HepG2 (cell line): ENCODE measurements around the gene GRIK1. TPM values are rescaled to one million over a fixed set of nuclear protein-coding genes. Genes with fewer than 3 reads are reported as not detected.

Experiments used
- ATAC-seq: fragments of 200-7000 bp; cut with Tn5 transposase; 3 replicates; pipeline ENCODE4 v1.9.1; 2020; ENCODE audit warnings: mild to moderate bottlenecking, moderate library complexity
- BruUV-seq: library from RNA; stranded (reverse); fragments of 400-500 nt; replicated peaks from 2 replicates; lab custom pipeline; 2021; lab: Mats Ljungman, UMichigan
- CTCF ChIA-PET: fragments of 300-600 bp; formaldehyde crosslinking; extraction: SDS; loops from one replicate; lab custom pipeline; 2021; ENCODE audit warnings: low total read pairs, inconsistent platforms, low intra/inter-chr PET ratio; lab: Yijun Ruan, JAX
- POLR2A ChIA-PET: fragments of 350-600 bp; sonication (Branson Sonifier 250); formaldehyde crosslinking; loops from one replicate; lab custom pipeline; 2020; ENCODE audit warnings: antibody characterized with exemption, inconsistent platforms; lab: Yijun Ruan, JAX
- DNase-seq: peaks from one replicate; pipeline ENCODE4 v3.0.0-alpha.2; 2015; ENCODE audit warnings: low spot score
- FAIRE-seq: peaks from 3 replicates; lab custom pipeline; 2011; peaks lifted over from hg19 to GRCh38; lab: Jason Lieb, UNC
- H2AFZ ChIP-seq: one replicate; pipeline ENCODE4 v1.6.1; 2011; ENCODE audit warnings: low read length, inconsistent platforms
- H3K27ac ChIP-seq: fragments of 300-600 bp; 3 replicates; pipeline ENCODE4 v1.8.0; 2011; ENCODE audit warnings: mixed run types, mild to moderate bottlenecking, mixed read lengths, low read length, inconsistent platforms; ENCODE audit not compliant: insufficient read depth; ENCODE audit errors: extremely low read length
- H3K27me3 ChIP-seq, 2 experiments: fragments of 200-600 bp in 1 of 2; 2 replicates in 1 of 2; 3 replicates in 1 of 2; pipeline versions ENCODE4 v1.6.0 to v1.8.0; 2011; ENCODE audit warnings: low read length in 2 of 2, mild to moderate bottlenecking in 2 of 2, moderate library complexity in 2 of 2, inconsistent platforms in 1 of 2; ENCODE audit not compliant: insufficient read depth in 2 of 2, control insufficient read depth in 1 of 2
- H3K36me3 ChIP-seq, 2 experiments: fragments of 200-600 bp in 1 of 2; replicated peaks in 1 of 2; 2 replicates in 1 of 2; 3 replicates in 1 of 2; pipeline versions ENCODE4 v1.5.1 to v1.8.0; 2011; ENCODE audit warnings: low read length in 2 of 2, inconsistent platforms in 1 of 2; ENCODE audit not compliant: insufficient read depth in 2 of 2, control insufficient read depth in 1 of 2
- H3K4me1 ChIP-seq: 2 replicates; pipeline ENCODE4 v1.5.1; 2012; ENCODE audit warnings: low read length, inconsistent platforms; ENCODE audit not compliant: insufficient read depth
- H3K4me2 ChIP-seq: 2 replicates; pipeline ENCODE4 v1.6.0; 2011; ENCODE audit warnings: low read depth, low read length, inconsistent platforms
- H3K4me3 ChIP-seq, 3 experiments: fragments of 200-600 bp in 1 of 3; sonication (generic), shearing (Covaris generic) in 1 of 3; replicated peaks in 1 of 3; 2 replicates each; pipeline ENCODE4 v1.5.1; 2011 to 2016; ENCODE audit warnings: low read length in 3 of 3, inconsistent platforms in 2 of 3, low read depth in 2 of 3, mild to moderate bottlenecking in 2 of 3, control low read depth in 1 of 3, mixed read lengths in 1 of 3; ENCODE audit not compliant: insufficient read depth in 1 of 3
- H3K79me2 ChIP-seq: one replicate; pipeline ENCODE4 v1.6.1; 2011; ENCODE audit warnings: low read length, inconsistent platforms; ENCODE audit not compliant: insufficient read depth
- H3K9ac ChIP-seq: 2 replicates; pipeline ENCODE4 v1.6.0; 2011; ENCODE audit warnings: mild to moderate bottlenecking, low read depth, low read length, inconsistent platforms; ENCODE audit not compliant: insufficient read depth
- H3K9me3 ChIP-seq: 2 replicates; pipeline ENCODE4 v1.5.1; 2012; ENCODE audit warnings: mild to moderate bottlenecking, low read length
- H4K20me1 ChIP-seq: 2 replicates; pipeline ENCODE4 v1.6.0; 2011; ENCODE audit warnings: inconsistent platforms, mild to moderate bottlenecking, low read length, moderate library complexity; ENCODE audit not compliant: insufficient read depth
- HES4 ChIP-seq: sonication (generic); formaldehyde crosslinking; IDR thresholded peaks from 2 replicates; pipeline ENCODE4 v1.9.0; 2021; ENCODE audit warnings: mild to moderate bottlenecking, missing genetic modification reagents, borderline replicate concordance
- HNF1A ChIP-seq, 2 experiments: sonication (generic) in 1 of 2; formaldehyde crosslinking in 1 of 2; IDR thresholded peaks; 2 replicates each; pipeline versions ENCODE4 v1.4.0 to v1.6.1; 2016 to 2020; ENCODE audit warnings: borderline replicate concordance in 1 of 2, low read depth in 1 of 2, mild to moderate bottlenecking in 1 of 2, missing genetic modification reagents in 1 of 2
- HOXA9 ChIP-seq: sonication (generic); formaldehyde crosslinking; IDR thresholded peaks from 2 replicates; pipeline ENCODE4 v1.8.1; 2022; ENCODE audit warnings: missing genetic modification reagents, mild to moderate bottlenecking, moderate library complexity, borderline replicate concordance
- KAT7 ChIP-seq: IDR thresholded peaks from 2 replicates; pipeline ENCODE4 v1.6.1; 2018; ENCODE audit warnings: borderline replicate concordance, missing compliant biosample characterization
- NR0B2 ChIP-seq: sonication (generic); formaldehyde crosslinking; IDR thresholded peaks from 2 replicates; pipeline ENCODE4 v1.4.0; 2020; ENCODE audit warnings: mild to moderate bottlenecking, missing genetic modification reagents
- RNF2 ChIP-seq: fragments of 450-650 bp; conservative IDR thresholded peaks from 2 replicates; pipeline ENCODE4 v1.6.1; 2016; ENCODE audit warnings: low read depth
- SYNCRIP ChIP-seq: fragments of 200-400 bp; formaldehyde crosslinking; IDR thresholded peaks from 2 replicates; pipeline ENCODE4 v1.6.1; 2018; ENCODE audit warnings: mild to moderate bottlenecking, low read depth, low read length; ENCODE audit not compliant: insufficient read depth
- YY1 ChIP-seq: IDR thresholded peaks from 2 replicates; pipeline ENCODE4 v1.6.1; 2011; ENCODE audit warnings: low read length, low read depth, moderate library complexity, mild to moderate bottlenecking; ENCODE audit not compliant: insufficient read depth, insufficient replicate concordance
- ZFP62 ChIP-seq: sonication (generic); formaldehyde crosslinking; IDR thresholded peaks from 2 replicates; pipeline ENCODE4 v1.4.0; 2020; ENCODE audit warnings: missing genetic modification reagents
- ZNF207 ChIP-seq: fragments of 450-650 bp; IDR thresholded peaks from 2 replicates; pipeline ENCODE4 v1.6.1; 2016; ENCODE audit warnings: antibody characterized with exemption, borderline replicate concordance
- ZNF530 ChIP-seq: sonication (generic); formaldehyde crosslinking; IDR thresholded peaks from 2 replicates; pipeline ENCODE4 v1.5.0; 2020; ENCODE audit warnings: low read depth, mild to moderate bottlenecking, missing genetic modification reagents
- ZNF652 ChIP-seq: IDR thresholded peaks from 2 replicates; pipeline ENCODE4 v1.6.1; 2016; ENCODE audit warnings: low read depth, borderline replicate concordance
- WGBS: methylation state at CpG from one replicate; pipeline ENCODE4 v1.1.6; 2017; ENCODE audit warnings: low lambda C conversion rate; 5-methylcytosine and 5-hydroxymethylcytosine counted together
- in situ Hi-C: cut with HindIII; loops from 2 replicates; pipeline ENCODE4 v1.10.0; 2017; ENCODE audit warnings: low pct_unique_long_range_greater_than_20kb; ENCODE audit not compliant: extremely low pct_ligation_motif_present
- intact Hi-C: fragments of 100-400 bp; cut with micrococcal nuclease; formaldehyde crosslinking; loops from one replicate; pipeline ENCODE4 v1.10.0; 2022; ENCODE audit not compliant: unreplicated experiment
- polyA plus RNA-seq, 8 experiments: library from polyadenylated mRNA; depleted of rRNA in 3 of 8; stranded (reverse) in 7 of 8; unstranded in 1 of 8; fragments of >200 nt; fragmentation: Illumina TruSeq in 4 of 8; extraction: Trizol in 4 of 8; gene quantifications; 2 replicates each; pipeline versions ENCODE4 v1.2.1 to v1.2.3, GENCODE V29; 2011 to 2016; ENCODE audit warnings: low read depth in 4 of 8, missing spikeins in 1 of 8, mixed read lengths in 1 of 8; ENCODE audit not compliant: insufficient read depth in 1 of 8
- total RNA-seq, 5 experiments: library from RNA; depleted of rRNA; stranded (reverse); fragments of >200 nt; fragmentation: Illumina TruSeq; extraction: Trizol; gene quantifications; 2 replicates each; pipeline ENCODE4 v1.2.3, GENCODE V29; 2016; ENCODE audit warnings: low read depth in 1 of 5
- TF ChIP-seq, protein P1 (sequence below): sonication (generic); formaldehyde crosslinking; IDR thresholded peaks from 2 replicates; pipeline ENCODE4 v1.5.0; 2020; ENCODE audit warnings: mild to moderate bottlenecking, missing genetic modification reagents, borderline replicate concordance

The GRIK1 gene
- total and polyA plus RNA-seq, 2 of the 13 experiments (the other 11 are each of a cell fraction or from before 2014, with no cell fraction given) = not detected

GRCh38 chr21:29788752-29789151, 151.0 kb downstream of the GRIK1 start:
- Histone ChIP-seq H3K4me1 (no peaks in the 10 kb centered on the region), H3K27ac (no peak overlapping the region), H3K4me3 (no peak overlapping the region), H2AFZ (no peak overlapping the region), H3K4me2 (no peak overlapping the region), H3K9ac (no peak overlapping the region), H3K36me3 (no peaks in the 10 kb centered on the region), H3K9me3 (no peaks in the 10 kb centered on the region), H4K20me1 (no peaks in the 10 kb centered on the region), H3K27me3 (no peaks in the 10 kb centered on the region), H3K79me2 (no peaks in the 10 kb centered on the region)
- FAIRE-seq (no peak), DNase-seq (no peak), ATAC-seq (no peak)
- no CpG with 5 or more reads among the region's 2 CpGs for WGBS
- intact Hi-C loops = no loop called here
- POLR2A ChIA-PET = no interaction called here
- no TSS peak for BruUV-seq
- in situ Hi-C loops = no loop called here
- CTCF ChIA-PET = no interaction called here
- TF ChIP-seq SYNCRIP (no peak), RNF2 (no peak), ZNF207 (no peak), HNF1A (IDR thresholded peaks at IDR 0.05; ENCODE audit: low read depth) (no peak), HNF1A (CRISPR knock-in tag; IDR thresholded peaks at IDR 0.05; ENCODE audit: borderline replicate concordance) (no peak), NR0B2 (no peak), ZFP62 (no peak), ZNF652 (CRISPR knock-in tag) (no peak), HOXA9 (CRISPR knock-in tag) (no peak), YY1 (no peak), ZNF530 (CRISPR knock-in tag) (no peak), HES4 (CRISPR knock-in tag) (no peak), KAT7 (CRISPR knock-in tag) (no peak)
- TF ChIP-seq, protein P1, sequence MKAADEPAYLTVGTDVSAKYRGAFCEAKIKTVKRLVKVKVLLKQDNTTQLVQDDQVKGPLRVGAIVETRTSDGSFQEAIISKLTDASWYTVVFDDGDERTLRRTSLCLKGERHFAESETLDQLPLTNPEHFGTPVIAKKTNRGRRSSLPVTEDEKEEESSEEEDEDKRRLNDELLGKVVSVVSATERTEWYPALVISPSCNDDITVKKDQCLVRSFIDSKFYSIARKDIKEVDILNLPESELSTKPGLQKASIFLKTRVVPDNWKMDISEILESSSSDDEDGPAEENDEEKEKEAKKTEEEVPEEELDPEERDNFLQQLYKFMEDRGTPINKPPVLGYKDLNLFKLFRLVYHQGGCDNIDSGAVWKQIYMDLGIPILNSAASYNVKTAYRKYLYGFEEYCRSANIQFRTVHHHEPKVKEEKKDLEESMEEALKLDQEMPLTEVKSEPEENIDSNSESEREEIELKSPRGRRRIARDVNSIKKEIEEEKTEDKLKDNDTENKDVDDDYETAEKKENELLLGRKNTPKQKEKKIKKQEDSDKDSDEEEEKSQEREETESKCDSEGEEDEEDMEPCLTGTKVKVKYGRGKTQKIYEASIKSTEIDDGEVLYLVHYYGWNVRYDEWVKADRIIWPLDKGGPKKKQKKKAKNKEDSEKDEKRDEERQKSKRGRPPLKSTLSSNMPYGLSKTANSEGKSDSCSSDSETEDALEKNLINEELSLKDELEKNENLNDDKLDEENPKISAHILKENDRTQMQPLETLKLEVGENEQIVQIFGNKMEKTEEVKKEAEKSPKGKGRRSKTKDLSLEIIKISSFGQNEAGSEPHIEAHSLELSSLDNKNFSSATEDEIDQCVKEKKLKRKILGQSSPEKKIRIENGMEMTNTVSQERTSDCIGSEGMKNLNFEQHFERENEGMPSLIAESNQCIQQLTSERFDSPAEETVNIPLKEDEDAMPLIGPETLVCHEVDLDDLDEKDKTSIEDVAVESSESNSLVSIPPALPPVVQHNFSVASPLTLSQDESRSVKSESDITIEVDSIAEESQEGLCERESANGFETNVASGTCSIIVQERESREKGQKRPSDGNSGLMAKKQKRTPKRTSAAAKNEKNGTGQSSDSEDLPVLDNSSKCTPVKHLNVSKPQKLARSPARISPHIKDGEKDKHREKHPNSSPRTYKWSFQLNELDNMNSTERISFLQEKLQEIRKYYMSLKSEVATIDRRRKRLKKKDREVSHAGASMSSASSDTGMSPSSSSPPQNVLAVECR (CRISPR knock-in tag) = no peak
